Measurements from ENCODE around the gene FOSB.

FOSB gene

GRCh38 chr19:45469132-45469944, 1.5 kb downstream of the FOSB start:
- Histone ChIP-seq H4K91ac (ENCODE audit: low read length) (peak overlapping the region; percentile 28), H4K8ac (ENCODE audit: low read length) (peak overlapping the region; percentile 13), H3K27ac (ENCODE audit: low read length, poor library complexity, severe bottlenecking) (peak overlapping the region; percentile 71), H2BK12ac (ENCODE audit: low read length in 2 of 2) (peak overlapping the region; percentile 34 to 44), H2BK15ac (ENCODE audit: low read depth, poor library complexity, severe bottlenecking) (peak overlapping the region; percentile 60), H3K36me3 (ENCODE audit: control insufficient read depth in 1 of 2, insufficient read depth in 2 of 2, low read depth in 1 of 2, low read length in 2 of 2) (peaks cover 2 to 11% of the 10 kb centered on the region in 2 experiments), H3K4me1 (ENCODE audit: control insufficient read depth, insufficient read depth, low read depth, low read length) (peaks cover 28% of the 10 kb centered on the region), H3K23ac (ENCODE audit: low read length in 2 of 2) (no peak overlapping the region), H3K79me1 (replicated peaks; ENCODE audit: low read length, poor library complexity, severe bottlenecking) (no peaks in the 10 kb centered on the region), H3K18ac (ENCODE audit: low read depth in 1 of 2, low read length in 2 of 2) (peak overlapping the region; percentile 40 to 74), H2BK5ac (ENCODE audit: low read depth, low read length, poor library complexity, severe bottlenecking) (peak overlapping the region; percentile 39), H3K4me3 (ENCODE audit: insufficient read depth in 1 of 2, low read depth in 1 of 2, low read length in 2 of 2) (peak overlapping the region; percentile 65 to 99), H2BK120ac (ENCODE audit: low read depth, low read length) (no peak overlapping the region), H3K4ac (ENCODE audit: low read depth in 1 of 2, low read length in 2 of 2) (peak overlapping the region in 1 of 2 experiments; percentile 38), H2AK5ac (ENCODE audit: low read length, severe bottlenecking) (no peak overlapping the region), H3K9ac (ENCODE audit: low read length) (peak overlapping the region; percentile 99), H3K27me3 (ENCODE audit: control insufficient read depth in 1 of 2, insufficient read depth in 1 of 2, low read length in 2 of 2) (peaks cover 0 to 27% of the 10 kb centered on the region in 2 experiments), H3K4me2 (ENCODE audit: low read length, poor library complexity, severe bottlenecking) (peak overlapping the region; percentile 100), H2AFZ (ENCODE audit: low read depth, low read length) (peak overlapping the region; percentile 87), H3K9me3 (ENCODE audit: control insufficient read depth, low read length) (no peaks in the 10 kb centered on the region), H3K14ac (ENCODE audit: low read length in 2 of 2) (no peak overlapping the region)
- peak; percentile 75 for DNase-seq
- under 1% methylated on average over 55 of the region's 66 CpGs for WGBS

DNA sequence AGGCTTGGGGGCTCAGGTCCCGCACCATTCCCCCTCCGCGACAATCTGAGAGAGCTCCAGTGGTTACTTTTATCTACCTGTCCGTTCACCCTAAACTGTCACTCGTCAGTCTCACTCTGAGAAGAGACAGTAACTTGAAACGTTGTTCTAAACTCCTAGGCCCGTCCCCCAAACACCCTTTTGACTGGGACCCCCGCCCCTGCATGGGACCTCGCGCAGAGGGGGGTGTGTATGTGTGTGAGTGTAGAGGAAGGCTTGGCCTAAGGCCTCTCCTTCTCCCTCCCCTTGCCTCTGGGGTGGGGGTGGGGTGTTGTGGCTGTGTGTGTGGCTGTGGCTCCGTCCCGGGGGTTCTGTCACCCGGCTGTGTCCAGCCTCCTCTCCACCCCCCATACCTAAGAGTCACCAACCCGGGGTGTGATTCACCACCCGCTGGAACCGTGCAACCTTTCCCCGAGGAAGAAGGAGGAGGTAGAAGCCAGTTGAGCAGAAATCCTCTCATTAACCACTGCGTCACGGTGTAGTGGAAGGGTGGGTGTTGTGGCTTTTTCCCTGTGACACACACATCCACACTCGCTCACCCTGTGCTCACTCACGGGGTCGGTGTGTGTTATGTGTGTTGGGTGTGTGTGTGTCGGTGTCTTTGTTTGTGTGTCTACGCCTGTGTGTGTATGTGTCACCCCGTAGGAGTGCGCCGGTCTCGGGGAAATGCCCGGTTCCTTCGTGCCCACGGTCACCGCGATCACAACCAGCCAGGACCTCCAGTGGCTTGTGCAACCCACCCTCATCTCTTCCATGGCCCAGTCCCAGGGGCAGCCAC, 2.4 kb downstream of the FOSB start:
- H2BK15ac ChIP-seq (ENCODE audit: low read depth, poor library complexity, severe bottlenecking) = no peak overlapping the region
- H2AFZ ChIP-seq (ENCODE audit: low read depth, low read length) = peak overlapping the region; percentile 58
- H2BK5ac ChIP-seq (ENCODE audit: low read depth, low read length, poor library complexity, severe bottlenecking) = no peak overlapping the region
- peak overlapping the region; percentile 14 for H4K91ac ChIP-seq (ENCODE audit: low read length)
- H3K27ac ChIP-seq (ENCODE audit: low read length, poor library complexity, severe bottlenecking) = no peak overlapping the region
- peak overlapping the region; percentile 99 for H3K9ac ChIP-seq (ENCODE audit: low read length)
- no peak overlapping the region for H3K23ac ChIP-seq (ENCODE audit: low read length in 2 of 2)
- H3K27me3 ChIP-seq (ENCODE audit: control insufficient read depth in 1 of 2, insufficient read depth in 1 of 2, low read length in 2 of 2) = peaks cover 0 to 27% of the 10 kb centered on the region in 2 experiments
- DNase-seq = peak; percentile 83
- H3K79me1 ChIP-seq (replicated peaks; ENCODE audit: low read length, poor library complexity, severe bottlenecking) = no peaks in the 10 kb centered on the region
- H3K4me1 ChIP-seq (ENCODE audit: control insufficient read depth, insufficient read depth, low read depth, low read length) = peaks cover 28% of the 10 kb centered on the region
- H3K18ac ChIP-seq (ENCODE audit: low read depth in 1 of 2, low read length in 2 of 2) = peak overlapping the region in 1 of 2 experiments; percentile 30
- peak overlapping the region in 1 of 2 experiments; percentile 36 for H3K4ac ChIP-seq (ENCODE audit: low read depth in 1 of 2, low read length in 2 of 2)
- peaks cover 2 to 11% of the 10 kb centered on the region in 2 experiments for H3K36me3 ChIP-seq (ENCODE audit: control insufficient read depth in 1 of 2, insufficient read depth in 2 of 2, low read depth in 1 of 2, low read length in 2 of 2)
- H2BK12ac ChIP-seq (ENCODE audit: low read length in 2 of 2) = peak overlapping the region in 1 of 2 experiments; percentile 0
- no peak overlapping the region for H2AK5ac ChIP-seq (ENCODE audit: low read length, severe bottlenecking)
- peak overlapping the region in 1 of 2 experiments; percentile 38 for H3K14ac ChIP-seq (ENCODE audit: low read length in 2 of 2)
- no peaks in the 10 kb centered on the region for H3K9me3 ChIP-seq (ENCODE audit: control insufficient read depth, low read length)
- peak overlapping the region; percentile 98 for H3K4me2 ChIP-seq (ENCODE audit: low read length, poor library complexity, severe bottlenecking)
- 77% methylated on average over 16 of the region's 33 CpGs for WGBS
- H2BK120ac ChIP-seq (ENCODE audit: low read depth, low read length) = no peak overlapping the region
- H4K8ac ChIP-seq (ENCODE audit: low read length) = peak overlapping the region; percentile 40
- H3K4me3 ChIP-seq (ENCODE audit: insufficient read depth in 1 of 2, low read depth in 1 of 2, low read length in 2 of 2) = peak overlapping the region; percentile 65 to 99

DNA sequence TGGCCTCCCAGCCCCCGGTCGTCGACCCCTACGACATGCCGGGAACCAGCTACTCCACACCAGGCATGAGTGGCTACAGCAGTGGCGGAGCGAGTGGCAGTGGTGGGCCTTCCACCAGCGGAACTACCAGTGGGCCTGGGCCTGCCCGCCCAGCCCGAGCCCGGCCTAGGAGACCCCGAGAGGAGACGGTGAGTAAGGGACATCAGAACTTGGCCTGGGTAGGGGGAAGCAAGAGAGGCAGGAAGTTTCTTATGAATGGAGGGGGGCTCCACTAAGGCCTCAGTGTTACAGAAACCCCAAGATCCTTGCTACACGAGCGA, 2.9 kb downstream of the FOSB start:
- no peak overlapping the region for H2AFZ ChIP-seq (ENCODE audit: low read depth, low read length)
- H2BK5ac ChIP-seq (ENCODE audit: low read depth, low read length, poor library complexity, severe bottlenecking) = no peak overlapping the region
- H3K18ac ChIP-seq (ENCODE audit: low read depth in 1 of 2, low read length in 2 of 2) = no peak overlapping the region
- H4K8ac ChIP-seq (ENCODE audit: low read length) = no peak overlapping the region
- no peaks in the 10 kb centered on the region for H3K79me1 ChIP-seq (replicated peaks; ENCODE audit: low read length, poor library complexity, severe bottlenecking)
- H3K4me3 ChIP-seq (ENCODE audit: insufficient read depth in 1 of 2, low read depth in 1 of 2, low read length in 2 of 2) = peak overlapping the region in 1 of 2 experiments; percentile 7
- peak overlapping the region in 1 of 2 experiments; percentile 0 for H2BK12ac ChIP-seq (ENCODE audit: low read length in 2 of 2)
- H3K4me1 ChIP-seq (ENCODE audit: control insufficient read depth, insufficient read depth, low read depth, low read length) = peaks cover 28% of the 10 kb centered on the region
- WGBS = 93% methylated on average over 13 of the region's 15 CpGs
- peak overlapping the region; percentile 99 for H3K9ac ChIP-seq (ENCODE audit: low read length)
- H3K36me3 ChIP-seq (ENCODE audit: control insufficient read depth in 1 of 2, insufficient read depth in 2 of 2, low read depth in 1 of 2, low read length in 2 of 2) = peaks cover 2 to 11% of the 10 kb centered on the region in 2 experiments
- no peak overlapping the region for H2AK5ac ChIP-seq (ENCODE audit: low read length, severe bottlenecking)
- no peak for DNase-seq
- no peak overlapping the region for H2BK15ac ChIP-seq (ENCODE audit: low read depth, poor library complexity, severe bottlenecking)
- H3K27ac ChIP-seq (ENCODE audit: low read length, poor library complexity, severe bottlenecking) = no peak overlapping the region
- no peak overlapping the region for H3K23ac ChIP-seq (ENCODE audit: low read length in 2 of 2)
- H2BK120ac ChIP-seq (ENCODE audit: low read depth, low read length) = no peak overlapping the region
- H3K27me3 ChIP-seq (ENCODE audit: control insufficient read depth in 1 of 2, insufficient read depth in 1 of 2, low read length in 2 of 2) = peaks cover 0 to 22% of the 10 kb centered on the region in 2 experiments
- H3K14ac ChIP-seq (ENCODE audit: low read length in 2 of 2) = no peak overlapping the region
- H3K9me3 ChIP-seq (ENCODE audit: control insufficient read depth, low read length) = no peaks in the 10 kb centered on the region
- H3K4ac ChIP-seq (ENCODE audit: low read depth in 1 of 2, low read length in 2 of 2) = peak overlapping the region in 1 of 2 experiments; percentile 36
- H3K4me2 ChIP-seq (ENCODE audit: low read length, poor library complexity, severe bottlenecking) = no peak overlapping the region
- no peak overlapping the region for H4K91ac ChIP-seq (ENCODE audit: low read length)

All from mesenchymal stem cell (in vitro differentiated cells and primary cell).